ENCODE results near the gene MUC22. TPM values are rescaled to one million over a fixed set of nuclear protein-coding genes. Genes with fewer than 3 reads are reported as not detected.

MUC22 gene
- total and polyA plus RNA-seq, 2 of the 4 experiments (the other 2 are of a cell fraction): 0.02 TPM; not detected in 1

DNA sequence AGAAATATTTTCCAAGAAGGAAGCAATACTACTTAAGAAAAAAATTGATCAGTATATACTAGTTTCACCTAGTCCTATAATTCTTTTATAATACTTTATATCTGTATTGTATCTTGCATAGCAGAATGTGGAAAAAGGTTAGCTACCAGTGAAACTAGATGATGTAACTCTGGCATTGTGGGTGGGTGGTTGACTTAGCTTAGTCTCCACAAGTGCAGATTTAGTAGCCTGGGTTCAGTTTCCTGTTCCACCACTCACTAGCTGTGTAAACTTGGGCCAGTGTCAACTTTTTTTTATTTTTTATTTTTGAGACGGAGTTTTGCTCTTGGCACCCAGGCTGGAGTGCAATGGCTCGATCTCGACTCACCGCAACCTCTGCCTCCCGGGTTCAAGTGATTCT lies 24.8 kb upstream of the MUC22 start:
- 73% methylated on average over 3 of the region's 5 CpGs; no CpG with 5 or more reads in 1 of the 2 experiments for WGBS, 2 experiments (ENCODE audit: extremely low coverage in 2 of 2, insufficient read length in 1 of 2)
- no peaks in the 10 kb centered on the region for H3K79me1 ChIP-seq (ENCODE audit: low read depth in 1 of 2, low read length in 2 of 2)
- CTCF ChIA-PET: no interaction called here
- H2AFZ ChIP-seq (replicated peaks; ENCODE audit: low read length, poor library complexity): no peak overlapping the region
- no peak overlapping the region for H3K9ac ChIP-seq (ENCODE audit: low read depth, low read length)
- no TSS peak for BruUV-seq (replicated peaks)
- in situ Hi-C loops (cut with MboI; ENCODE audit: low sequenced_read_pairs): no loop called here
- H3K27ac ChIP-seq (ENCODE audit: insufficient read depth, low read length): no peak overlapping the region
- no peak overlapping the region for H3K4me3 ChIP-seq (ENCODE audit: insufficient read depth, low read depth, low read length)
- dilution Hi-C loops (cut with HindIII; ENCODE audit: low sequenced_read_pairs, unreplicated experiment): no loop called here
- POLR2A ChIA-PET (ENCODE audit: unreplicated experiment): no interaction called here
- no peak overlapping the region for H4K5ac ChIP-seq (ENCODE audit: low read depth, low read length)
- no peak overlapping the region for H4K91ac ChIP-seq (ENCODE audit: insufficient read depth, low read depth, low read length)
- no peak overlapping the region for H2BK120ac ChIP-seq (ENCODE audit: low read depth, low read length)
- H4K20me1 ChIP-seq (ENCODE audit: insufficient read depth, low read length): no peaks in the 10 kb centered on the region; the same call in 1 of the 2 replicates
- ATAC-seq (ENCODE audit: low read depth) (no peak), DNase-seq (no peak)
- no peak overlapping the region for H2AK5ac ChIP-seq (ENCODE audit: low read depth, low read length)
- no peak overlapping the region for H3K4ac ChIP-seq (ENCODE audit: low read depth, low read length)
- no peaks in the 10 kb centered on the region for H3K9me3 ChIP-seq (ENCODE audit: control insufficient read depth, insufficient read depth, low read length)
- H3K23ac ChIP-seq (ENCODE audit: low read depth, low read length): no peak overlapping the region
- no peaks in the 10 kb centered on the region for H3K36me3 ChIP-seq (ENCODE audit: control insufficient read depth, insufficient read depth, low read length)
- intact Hi-C loops (cut with micrococcal nuclease): no loop called here
- no peak overlapping the region for H2BK5ac ChIP-seq (ENCODE audit: low read depth, low read length, poor library complexity, severe bottlenecking)
- TF ChIP-seq SMC3 (IDR thresholded peaks at IDR 0.05; ENCODE audit: low read depth, low read length): no peak
- no peak for TF ChIP-seq MAFK (IDR thresholded peaks at IDR 0.05; ENCODE audit: low read depth, low read length)
- TF ChIP-seq CEBPB (IDR thresholded peaks at IDR 0.05; ENCODE audit: low read depth, low read length): no peak
- no peak for TF ChIP-seq MXI1 (IDR thresholded peaks at IDR 0.05; ENCODE audit: borderline replicate concordance, low read depth, low read length)
- TF ChIP-seq MAZ (IDR thresholded peaks at IDR 0.05; ENCODE audit: borderline replicate concordance, low read depth, low read length): no peak
- TF ChIP-seq CTCF (conservative IDR thresholded peaks at IDR 0.05; ENCODE audit: low read depth, low read length): no peak
- no peak for TF ChIP-seq FOS (IDR thresholded peaks at IDR 0.05; ENCODE audit: low read depth, low read length)
- TF ChIP-seq CHD1 (IDR thresholded peaks at IDR 0.05; ENCODE audit: low read depth, low read length): no peak
- TF ChIP-seq RAD21 (IDR thresholded peaks at IDR 0.05; ENCODE audit: low read length): no peak
- no peak for TF ChIP-seq BHLHE40 (IDR thresholded peaks at IDR 0.05; ENCODE audit: low read depth, low read length)
- TF ChIP-seq NFE2L2 (IDR thresholded peaks at IDR 0.05; ENCODE audit: low read depth, low read length): no peak
- TF ChIP-seq USF2 (IDR thresholded peaks at IDR 0.05; ENCODE audit: low read depth, low read length): no peak
- TF ChIP-seq POLR2A (IDR thresholded peaks at IDR 0.05; ENCODE audit: low read depth, low read length): no peak
- TF ChIP-seq, protein P1, sequence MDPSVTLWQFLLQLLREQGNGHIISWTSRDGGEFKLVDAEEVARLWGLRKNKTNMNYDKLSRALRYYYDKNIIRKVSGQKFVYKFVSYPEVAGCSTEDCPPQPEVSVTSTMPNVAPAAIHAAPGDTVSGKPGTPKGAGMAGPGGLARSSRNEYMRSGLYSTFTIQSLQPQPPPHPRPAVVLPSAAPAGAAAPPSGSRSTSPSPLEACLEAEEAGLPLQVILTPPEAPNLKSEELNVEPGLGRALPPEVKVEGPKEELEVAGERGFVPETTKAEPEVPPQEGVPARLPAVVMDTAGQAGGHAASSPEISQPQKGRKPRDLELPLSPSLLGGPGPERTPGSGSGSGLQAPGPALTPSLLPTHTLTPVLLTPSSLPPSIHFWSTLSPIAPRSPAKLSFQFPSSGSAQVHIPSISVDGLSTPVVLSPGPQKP (IDR thresholded peaks at IDR 0.05; ENCODE audit: borderline replicate concordance, low read depth, low read length): no peak
- TF ChIP-seq RCOR1 (IDR thresholded peaks at IDR 0.05; ENCODE audit: insufficient replicate concordance, low read length): no peak
- TF ChIP-seq RFX5 (IDR thresholded peaks at IDR 0.05; ENCODE audit: low read depth, low read length): no peak
- H3K4me1 ChIP-seq (ENCODE audit: control insufficient read depth, insufficient read depth, low read length): peaks cover 6% of the 10 kb centered on the region; the same call in 1 of the 2 replicates
- H3K56ac ChIP-seq (ENCODE audit: extremely low read depth, insufficient read depth, low read length): no peak overlapping the region
- no peak overlapping the region for H3K18ac ChIP-seq (ENCODE audit: low read depth, low read length)
- no peak overlapping the region for H3K4me2 ChIP-seq (ENCODE audit: low read depth, low read length)
- H3K27me3 ChIP-seq (ENCODE audit: control insufficient read depth, insufficient read depth, low read length): peaks cover 23% of the 10 kb centered on the region
- H3K14ac ChIP-seq (replicated peaks; ENCODE audit: low read depth, low read length): no peak overlapping the region
- no peak overlapping the region for H2BK20ac ChIP-seq (ENCODE audit: low read depth, low read length)
- no peak overlapping the region for H2AK9ac ChIP-seq (replicated peaks; ENCODE audit: low read depth, low read length, poor library complexity)
- H3K9me1 ChIP-seq (ENCODE audit: insufficient read depth, low read length): no peaks in the 10 kb centered on the region
- H2BK15ac ChIP-seq (ENCODE audit: low read depth, low read length): no peak overlapping the region
- no peak overlapping the region for H4K8ac ChIP-seq (ENCODE audit: low read depth in 2 of 2, low read length in 2 of 2)

All from IMR-90 (cell line).